H1 (cell line): ENCODE measurements around the gene TIMM10B. TPM values are rescaled to one million over a fixed set of nuclear protein-coding genes. Genes with fewer than 3 reads are reported as not detected.
A peak's percentile ranks its signal among the peaks of the same experiment; 100 is the strongest.

Source experiments
- CTCF ChIA-PET: fragments of 300-600 bp; sonication (Branson Sonifier 250); formaldehyde crosslinking; loops from one replicate; lab custom pipeline; 2021; ENCODE audit not compliant: partially characterized antibody; lab: Charles Lee
- POLR2A ChIA-PET: fragments of 300-600 bp; sonication (Branson Sonifier 250); formaldehyde crosslinking; loops from one replicate; lab custom pipeline; 2021; ENCODE audit warnings: inconsistent platforms; ENCODE audit not compliant: partially characterized antibody; lab: Charles Lee
- DNase-seq, 2 experiments: peaks; one replicate each; pipeline versions ENCODE4 v3.0.0 to v3.0.0-alpha.2; 2010 to 2022; ENCODE audit warnings: low spot score in 2 of 2, low read depth in 1 of 2, mixed read lengths in 1 of 2
- FAIRE-seq: peaks from 2 replicates; lab custom pipeline; 2011; peaks lifted over from hg19 to GRCh38; lab: Jason Lieb, UNC
- H2AFZ ChIP-seq: 2 replicates; pipeline ENCODE4 v1.8.1; 2012; ENCODE audit warnings: low read length, inconsistent platforms
- H2AK5ac ChIP-seq: 2 replicates; pipeline ENCODE4 v1.6.1; 2013; ENCODE audit warnings: low read depth, low read length
- H2BK120ac ChIP-seq: replicated peaks from 2 replicates; pipeline ENCODE3; 2013; ENCODE audit warnings: low read depth, low read length, inconsistent platforms
- H2BK12ac ChIP-seq: 2 replicates; pipeline ENCODE4 v1.6.1; 2013; ENCODE audit warnings: low read depth, low read length
- H2BK15ac ChIP-seq: 2 replicates; pipeline ENCODE4 v1.6.1; 2013; ENCODE audit warnings: low read length
- H2BK20ac ChIP-seq: 2 replicates; pipeline ENCODE4 v1.6.1; 2013; ENCODE audit warnings: low read length
- H2BK5ac ChIP-seq: 2 replicates; pipeline ENCODE4 v1.6.1; 2013; ENCODE audit warnings: low read depth, low read length
- H3K14ac ChIP-seq: 2 replicates; pipeline ENCODE4 v1.6.1; 2013; ENCODE audit warnings: inconsistent platforms; ENCODE audit not compliant: insufficient read length
- H3K18ac ChIP-seq: 2 replicates; pipeline ENCODE4 v1.6.1; 2013; ENCODE audit warnings: low read length; ENCODE audit errors: extremely low read depth
- H3K23ac ChIP-seq: 2 replicates; pipeline ENCODE4 v1.6.1; 2013; ENCODE audit warnings: inconsistent platforms; ENCODE audit not compliant: insufficient read length
- H3K23me2 ChIP-seq: 2 replicates; pipeline ENCODE4 v1.6.1; 2013; ENCODE audit warnings: low read depth, low read length
- H3K27ac ChIP-seq: 2 replicates; pipeline ENCODE4 v1.6.1; 2011; ENCODE audit warnings: low read depth, low read length, inconsistent platforms
- H3K27me3 ChIP-seq, 4 experiments: replicated peaks in 1 of 4; 1 replicate in 1 of 4; 2 replicates in 3 of 4; pipeline versions ENCODE4 v1.6.1 to v1.8.1; 2011 to 2013; ENCODE audit warnings: low read length in 3 of 4, mild to moderate bottlenecking in 3 of 4, inconsistent platforms in 2 of 4, mixed read lengths in 2 of 4, moderate library complexity in 1 of 4; ENCODE audit not compliant: control insufficient read depth in 3 of 4, insufficient read depth in 3 of 4; ENCODE audit errors: extremely low read depth in 1 of 4
- H3K36me3 ChIP-seq, 4 experiments: 2 replicates each; pipeline versions ENCODE4 v1.6.1 to v1.8.1; 2011 to 2013; ENCODE audit warnings: mild to moderate bottlenecking in 4 of 4, low read length in 3 of 4, moderate library complexity in 2 of 4, control low read depth in 1 of 4, inconsistent platforms in 1 of 4; ENCODE audit not compliant: insufficient read depth in 4 of 4, control insufficient read depth in 2 of 4
- H3K4ac ChIP-seq: replicated peaks from 2 replicates; pipeline ENCODE3; 2013; ENCODE audit warnings: low read length, low read depth, mixed read lengths, inconsistent platforms; ENCODE audit not compliant: insufficient read length
- H3K4me1 ChIP-seq, 4 experiments: replicated peaks in 1 of 4; 1 replicate in 1 of 4; 2 replicates in 3 of 4; pipeline versions ENCODE4 v1.6.1 to v1.8.1; 2011 to 2013; ENCODE audit warnings: low read length in 3 of 4, inconsistent platforms in 2 of 4, mixed read lengths in 1 of 4; ENCODE audit not compliant: insufficient read depth in 4 of 4, control insufficient read depth in 3 of 4
- H3K4me2 ChIP-seq, 2 experiments: 2 replicates each; pipeline versions ENCODE4 v1.6.1 to v1.8.1; 2011 to 2013; ENCODE audit warnings: low read depth in 2 of 2, low read length in 2 of 2, control low read depth in 1 of 2, inconsistent platforms in 1 of 2, mild to moderate bottlenecking in 1 of 2; ENCODE audit not compliant: insufficient read depth in 1 of 2
- H3K4me3 ChIP-seq, 4 experiments: fragments of 200-600, 300-600 bp in 1 of 4; sonication (generic), shearing (Covaris generic), sonication (Bioruptor Twin) in 1 of 4; 2 replicates each; pipeline versions ENCODE4 v1.5.1 to v1.8.1; 2011 to 2016; ENCODE audit warnings: low read length in 4 of 4, low read depth in 3 of 4, control low read depth in 2 of 4, inconsistent platforms in 2 of 4, mild to moderate bottlenecking in 2 of 4, mixed read lengths in 1 of 4, moderate library complexity in 1 of 4; ENCODE audit not compliant: insufficient read depth in 2 of 4; ENCODE audit errors: extremely low read depth in 1 of 4
- H3K56ac ChIP-seq: replicated peaks from 2 replicates; pipeline ENCODE3; 2013; ENCODE audit warnings: low read depth, mild to moderate bottlenecking, mixed read lengths, low read length, inconsistent platforms; ENCODE audit not compliant: insufficient read length
- H3K79me1 ChIP-seq: 2 replicates; pipeline ENCODE4 v1.6.1; 2013; ENCODE audit warnings: low read depth, low read length, control low read depth
- H3K79me2 ChIP-seq, 2 experiments: 2 replicates each; pipeline versions ENCODE4 v1.6.1 to v1.8.1; 2012 to 2013; ENCODE audit warnings: low read length in 2 of 2, mild to moderate bottlenecking in 2 of 2, inconsistent platforms in 1 of 2; ENCODE audit not compliant: insufficient read depth in 2 of 2, control insufficient read depth in 1 of 2
- H3K9ac ChIP-seq, 4 experiments: replicated peaks in 1 of 4; 1 replicate in 1 of 4; 2 replicates in 3 of 4; pipeline versions ENCODE4 v1.6.1 to v1.8.1; 2011 to 2013; ENCODE audit warnings: low read depth in 3 of 4, low read length in 3 of 4, control low read depth in 2 of 4, mild to moderate bottlenecking in 2 of 4, moderate library complexity in 2 of 4, inconsistent platforms in 1 of 4; ENCODE audit errors: extremely low read depth in 1 of 4
- H3K9me3 ChIP-seq, 2 experiments: 2 replicates each; pipeline versions ENCODE4 v1.6.1 to v1.8.1; 2012 to 2013; ENCODE audit warnings: mild to moderate bottlenecking in 2 of 2, moderate library complexity in 2 of 2, control low read depth in 1 of 2, inconsistent platforms in 1 of 2, low read depth in 1 of 2, low read length in 1 of 2, mixed read lengths in 1 of 2; ENCODE audit not compliant: insufficient read depth in 2 of 2
- H4K20me1 ChIP-seq, 2 experiments: replicated peaks in 1 of 2; 2 replicates each; pipeline versions ENCODE3 to v1.8.1; 2011 to 2013; ENCODE audit warnings: inconsistent platforms in 2 of 2, low read length in 2 of 2, mild to moderate bottlenecking in 1 of 2; ENCODE audit not compliant: insufficient read depth in 2 of 2, control insufficient read depth in 1 of 2
- H4K5ac ChIP-seq: 2 replicates; pipeline ENCODE4 v1.6.1; 2013; ENCODE audit warnings: low read length, low read depth, mixed read lengths, inconsistent platforms; ENCODE audit not compliant: insufficient read length
- H4K8ac ChIP-seq: 2 replicates; pipeline ENCODE4 v1.8.0; 2013; ENCODE audit warnings: mild to moderate bottlenecking, moderate library complexity, low read length, inconsistent platforms; ENCODE audit not compliant: insufficient read depth; ENCODE audit errors: extremely low read depth
- H4K91ac ChIP-seq: replicated peaks from 2 replicates; pipeline ENCODE3; 2013; ENCODE audit warnings: low read length, mixed read lengths, inconsistent platforms; ENCODE audit not compliant: insufficient read length
- CREB1 ChIP-seq: IDR thresholded peaks from 2 replicates; pipeline ENCODE4 v1.6.1; 2012; ENCODE audit warnings: inconsistent platforms
- JUND ChIP-seq: IDR thresholded peaks from 2 replicates; pipeline ENCODE4 v1.6.1; 2011; ENCODE audit warnings: mild to moderate bottlenecking, improper control_type of control experiment, low read length
- POLR2A ChIP-seq, 2 experiments: IDR thresholded peaks; 1 replicate in 1 of 2; 2 replicates in 1 of 2; pipeline ENCODE4 v1.6.1; 2011; ENCODE audit warnings: low read depth in 2 of 2, low read length in 2 of 2, mild to moderate bottlenecking in 2 of 2; ENCODE audit errors: control extremely low read depth in 1 of 2
- POLR2AphosphoS5 ChIP-seq: IDR thresholded peaks from 2 replicates; pipeline ENCODE4 v1.6.1; 2011; ENCODE audit warnings: low read depth, low read length
- SIN3A ChIP-seq, 2 experiments: IDR thresholded peaks in 1 of 2; conservative IDR thresholded peaks in 1 of 2; 2 replicates each; pipeline ENCODE4 v1.6.1; 2011 to 2012; ENCODE audit warnings: low read length in 2 of 2, improper control_type of control experiment in 1 of 2, low read depth in 1 of 2, mild to moderate bottlenecking in 1 of 2
- TAF7 ChIP-seq: optimal IDR thresholded peaks from 2 replicates; pipeline ENCODE3; 2011; ENCODE audit warnings: low read depth, mild to moderate bottlenecking, inconsistent platforms, low read length, moderate library complexity, borderline replicate concordance
- WGBS, 2 experiments: shearing (Covaris generic) in 1 of 2; methylation state at CpG; one replicate each; pipeline versions ENCODE4 v1.1.6 to v1.1.7; 2013 to 2015; ENCODE audit warnings: low lambda C conversion rate in 2 of 2, mixed read lengths in 2 of 2, inconsistent platforms in 1 of 2, low coverage in 1 of 2, missing lambda C conversion rate in 1 of 2; ENCODE audit not compliant: insufficient replicate concordance in 2 of 2, insufficient coverage in 1 of 2, insufficient read length in 1 of 2; ENCODE audit errors: extremely low coverage in 1 of 2, missing lambda C conversion rate in 1 of 2; 5-methylcytosine and 5-hydroxymethylcytosine counted together
- polyA plus RNA-seq, 7 experiments: library from polyadenylated mRNA; depleted of rRNA in 3 of 7; stranded (reverse) in 5 of 7; unstranded in 2 of 7; fragments of >200 nt in 5 of 7; fragments of 200-250 nt in 2 of 7; gene quantifications; 1 replicate in 5 of 7; 2 replicates in 1 of 7; 4 replicates in 1 of 7; pipeline versions ENCODE4 v1.2.1 to v1.2.3, GENCODE V29; 2011 to 2013; ENCODE audit warnings: missing spikeins in 2 of 7, mixed read lengths in 2 of 7
- total RNA-seq: library from RNA; stranded (reverse); fragmentation: NEBNext Ultra II Directional; extraction: Animal tissue kit (Norgen Biotek cat#: 25700); gene quantifications from 2 replicates; pipeline ENCODE4 v1.2.1, GENCODE V29; 2021
- TF ChIP-seq, protein P1 (sequence below): IDR thresholded peaks from 2 replicates; pipeline ENCODE4 v1.6.1; 2012; ENCODE audit warnings: inconsistent platforms
- TF ChIP-seq, protein P2 (sequence below): IDR thresholded peaks from 2 replicates; pipeline ENCODE4 v1.6.1; 2011; ENCODE audit warnings: low read length, improper control_type of control experiment

The TIMM10B gene
- total and polyA plus RNA-seq, 2 of the 8 experiments (the other 6 are each of a cell fraction or from before 2014, with no cell fraction given), result 38.2 to 47.8 TPM

DNA sequence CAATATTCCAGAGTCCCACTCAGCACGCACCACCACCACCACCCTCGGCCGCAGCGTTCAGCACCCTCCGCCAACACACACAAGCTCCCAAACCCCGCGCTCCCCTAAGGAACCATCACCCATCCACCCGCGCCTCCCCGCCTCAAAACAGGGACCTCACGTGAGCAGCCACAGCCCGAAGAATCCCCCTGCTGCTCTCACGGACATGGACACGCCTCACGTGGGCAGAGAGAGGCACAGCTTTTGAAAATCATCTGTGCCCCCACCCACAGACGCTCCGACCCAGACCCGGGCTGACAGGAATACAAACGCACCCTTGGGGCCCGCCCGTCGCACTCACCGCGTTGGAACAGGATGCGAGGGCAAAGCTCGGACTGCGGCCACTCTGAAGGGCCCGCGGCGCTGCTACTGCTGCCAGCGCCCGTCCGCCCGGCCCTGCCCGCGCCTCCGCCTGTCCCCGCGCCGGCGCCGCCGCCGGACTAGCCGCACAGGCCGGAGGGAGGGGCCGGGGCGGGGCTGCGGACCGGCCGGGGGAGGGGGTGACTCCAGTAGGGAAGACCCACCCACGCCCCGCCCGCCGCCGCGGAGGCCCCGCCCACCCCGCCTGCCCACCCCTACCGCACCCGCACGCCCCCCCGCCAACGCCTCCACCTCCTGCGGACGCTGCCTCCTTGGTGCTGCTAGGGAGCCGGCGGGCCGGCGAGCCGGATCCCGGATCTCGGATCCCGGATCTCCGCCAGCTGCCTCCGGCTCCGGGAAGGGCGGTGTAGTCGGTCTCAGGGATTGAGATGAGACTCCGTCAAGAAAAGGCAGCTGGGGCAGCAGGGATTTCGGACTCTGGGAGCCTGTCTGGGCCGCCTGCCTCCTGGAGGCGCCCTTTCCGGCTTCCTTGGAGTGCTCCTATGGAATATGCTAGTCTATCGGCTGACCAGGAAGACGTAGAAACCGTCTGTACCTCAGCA, 7.6 kb upstream of the TIMM10B start, which contains the start of gene TRIM3:
TRIM3 (minus strand) TSS at position 491 of the 962 bp plus-strand sequence. CDS start 8,246 bp downstream, outside the sequence.
- no peak for FAIRE-seq
- TF ChIP-seq POLR2A (IDR thresholded peaks at IDR 0.05; ENCODE audit: control extremely low read depth in 1 of 2, low read depth in 2 of 2, low read length in 2 of 2), result 0 out of 3 replicates have a peak, but pooled peaks of 1 of the 2 experiments have one; percentile 21
- 0 out of 2 replicates have a peak, but pooled peaks have one; percentile 6 for TF ChIP-seq CREB1
- TF ChIP-seq POLR2AphosphoS5, result peak; percentile 19; the same call in 1 of the 2 replicates
- TF ChIP-seq, protein P1, sequence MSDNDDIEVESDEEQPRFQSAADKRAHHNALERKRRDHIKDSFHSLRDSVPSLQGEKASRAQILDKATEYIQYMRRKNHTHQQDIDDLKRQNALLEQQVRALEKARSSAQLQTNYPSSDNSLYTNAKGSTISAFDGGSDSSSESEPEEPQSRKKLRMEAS, result 0 out of 2 replicates have a peak, but pooled peaks have one; percentile 11
- TF ChIP-seq JUND, result no peak
- peak in 1 of 2 experiments; percentile 67; a peak in 1 of 4 replicates for TF ChIP-seq SIN3A (conservative IDR thresholded peaks at IDR 0.05 in 1 of 2, IDR thresholded peaks at IDR 0.05 in 1 of 2; ENCODE audit: low read depth in 1 of 2, low read length in 2 of 2)
- TF ChIP-seq, protein P2, sequence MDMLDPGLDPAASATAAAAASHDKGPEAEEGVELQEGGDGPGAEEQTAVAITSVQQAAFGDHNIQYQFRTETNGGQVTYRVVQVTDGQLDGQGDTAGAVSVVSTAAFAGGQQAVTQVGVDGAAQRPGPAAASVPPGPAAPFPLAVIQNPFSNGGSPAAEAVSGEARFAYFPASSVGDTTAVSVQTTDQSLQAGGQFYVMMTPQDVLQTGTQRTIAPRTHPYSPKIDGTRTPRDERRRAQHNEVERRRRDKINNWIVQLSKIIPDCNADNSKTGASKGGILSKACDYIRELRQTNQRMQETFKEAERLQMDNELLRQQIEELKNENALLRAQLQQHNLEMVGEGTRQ, result 0 out of 2 replicates have a peak, but pooled peaks have one; percentile 15
- TF ChIP-seq TAF7, result no peak

More for the DNA sequence above, 7.6 kb upstream of the TIMM10B start, which contains the start of gene TRIM3:
- no peak within 1 kb of the TSS for H2AK5ac ChIP-seq
- peak; percentile 46 to 88 for DNase-seq
- ChIA-PET CTCF (interaction anchor here (1.0 to 7.0 kb wide), 10 partner anchors 19 to 95 kb away, joined by 3 to 69 read pairs (median 13); partner anchors contain the start of genes APBB1, DNHD1 and HPX), POLR2A (interaction anchor here (0.7 to 1.7 kb wide), 12 partner anchors 8 to 157 kb away, joined by 3 to 12 read pairs (median 4); partner anchors contain the start of genes DNHD1 and TIMM10B)
- no peaks in the 10 kb centered on the region for H3K79me2 ChIP-seq
- H4K20me1 ChIP-seq, result peaks cover 1 to 6% of the 10 kb centered on the region in 2 experiments
- H3K4me3 ChIP-seq, result peak within 1 kb of the TSS; percentile 73 to 97 (median 80)
- H2AFZ ChIP-seq, result peak within 1 kb of the TSS; percentile 62
- no peak within 1 kb of the TSS for H2BK120ac ChIP-seq
- H3K27ac ChIP-seq, result no peak within 1 kb of the TSS; the same call in 1 of the 2 replicates
- H3K27me3 ChIP-seq, result no peaks in the 10 kb centered on the region; a peak in 1 of 7 replicates
- WGBS, 2 experiments, result 4% methylated on average over 41 of the region's 87 CpGs; no CpG with 5 or more reads in 1 of the 2 experiments
- H2BK12ac ChIP-seq, result no peak within 1 kb of the TSS
- no peak within 1 kb of the TSS for H3K23ac ChIP-seq
- no peaks in the 10 kb centered on the region for H3K79me1 ChIP-seq
- no peaks in the 10 kb centered on the region for H3K9me3 ChIP-seq
- peak within 1 kb of the TSS; percentile 80 to 99 for H3K4me2 ChIP-seq
- H2BK20ac ChIP-seq, result no peak within 1 kb of the TSS
- H4K5ac ChIP-seq, result no peak within 1 kb of the TSS
- 0 out of 2 replicates have a peak within 1 kb of the TSS, but pooled peaks have one; percentile 33 for H2BK15ac ChIP-seq
- peak within 1 kb of the TSS; percentile 9 for H3K56ac ChIP-seq
- H4K91ac ChIP-seq, result no peak within 1 kb of the TSS
- peak within 1 kb of the TSS; percentile 42; the same call in 1 of the 2 replicates for H2BK5ac ChIP-seq
- H3K18ac ChIP-seq, result peak within 1 kb of the TSS; percentile 56
- H4K8ac ChIP-seq, result peak within 1 kb of the TSS; percentile 81; the same call in 1 of the 2 replicates
- no peak within 1 kb of the TSS for H3K14ac ChIP-seq
- H3K23me2 ChIP-seq, result peaks cover 10% of the 10 kb centered on the region; the same call in 1 of the 2 replicates
- peak within 1 kb of the TSS in 3 of 4 experiments; percentile 35 to 66 (median 60); a peak in 6 of 7 replicates for H3K9ac ChIP-seq
- H3K4me1 ChIP-seq, result peaks cover 9 to 20% (median 15%) of the 10 kb centered on the region in 4 experiments
- H3K4ac ChIP-seq, result no peak within 1 kb of the TSS
- H3K36me3 ChIP-seq, result peaks cover 13 to 24% (median 19%) of the 10 kb centered on the region in 4 experiments
